Trophoblast cell (in vitro differentiated cells and primary cell): ENCODE measurements around the gene SNAPC2.

Source experiments
- DNase-seq, 2 donors: peaks; one replicate each; pipeline ENCODE4 v3.0.0-alpha.2; 2016
- H2AFZ ChIP-seq: 2 replicates; pipeline ENCODE4 v1.6.1; 2013; ENCODE audit warnings: low read length, moderate library complexity, mild to moderate bottlenecking; ENCODE audit not compliant: insufficient read depth, poor library complexity
- H2AK5ac ChIP-seq: 2 replicates; pipeline ENCODE4 v1.6.1; 2013; ENCODE audit warnings: mild to moderate bottlenecking, low read length
- H2BK120ac ChIP-seq: 2 replicates; pipeline ENCODE4 v1.6.1; 2013; ENCODE audit warnings: low read length, mild to moderate bottlenecking, moderate library complexity; ENCODE audit not compliant: insufficient read depth, poor library complexity
- H2BK12ac ChIP-seq: 2 replicates; pipeline ENCODE4 v1.6.1; 2013; ENCODE audit warnings: mild to moderate bottlenecking, low read length, moderate library complexity
- H2BK5ac ChIP-seq: 2 replicates; pipeline ENCODE4 v1.6.1; 2013; ENCODE audit warnings: low read length, low read depth, moderate library complexity, mild to moderate bottlenecking; ENCODE audit not compliant: poor library complexity
- H3K14ac ChIP-seq: 2 replicates; pipeline ENCODE4 v1.6.1; 2013; ENCODE audit warnings: mild to moderate bottlenecking, low read length
- H3K18ac ChIP-seq: 2 replicates; pipeline ENCODE4 v1.6.1; 2013; ENCODE audit warnings: mild to moderate bottlenecking, low read length
- H3K23ac ChIP-seq: 2 replicates; pipeline ENCODE4 v1.6.1; 2013; ENCODE audit warnings: low read length
- H3K27ac ChIP-seq: 2 replicates; pipeline ENCODE4 v1.5.1; 2013; ENCODE audit warnings: low read depth, mild to moderate bottlenecking, inconsistent platforms, low read length, moderate library complexity
- H3K27me3 ChIP-seq: 2 replicates; pipeline ENCODE4 v1.6.1; 2013; ENCODE audit warnings: inconsistent platforms, mild to moderate bottlenecking, low read length, moderate library complexity; ENCODE audit not compliant: insufficient read depth
- H3K36me3 ChIP-seq, 2 experiments: 1 replicate in 1 of 2; 2 replicates in 1 of 2; pipeline ENCODE4 v1.6.1; 2013; ENCODE audit warnings: low read length in 2 of 2, mild to moderate bottlenecking in 2 of 2, moderate library complexity in 1 of 2; ENCODE audit not compliant: insufficient read depth in 2 of 2, control insufficient read depth in 1 of 2
- H3K4ac ChIP-seq: 2 replicates; pipeline ENCODE4 v1.6.1; 2013; ENCODE audit warnings: low read depth, mild to moderate bottlenecking, low read length, moderate library complexity
- H3K4me1 ChIP-seq, 2 experiments: 1 replicate in 1 of 2; 2 replicates in 1 of 2; pipeline ENCODE4 v1.6.1; 2013; ENCODE audit warnings: low read length in 2 of 2, mild to moderate bottlenecking in 2 of 2, moderate library complexity in 1 of 2; ENCODE audit not compliant: insufficient read depth in 2 of 2, control insufficient read depth in 1 of 2
- H3K4me2 ChIP-seq: 2 replicates; pipeline ENCODE4 v1.6.1; 2013; ENCODE audit warnings: inconsistent platforms, mild to moderate bottlenecking, low read length, moderate library complexity
- H3K4me3 ChIP-seq: 2 replicates; pipeline ENCODE4 v1.5.1; 2013; ENCODE audit warnings: mild to moderate bottlenecking, low read depth, low read length, inconsistent platforms
- H3K79me1 ChIP-seq: one replicate; pipeline ENCODE4 v1.6.1; 2013; ENCODE audit warnings: low read length
- H3K79me2 ChIP-seq: 2 replicates; pipeline ENCODE4 v1.6.1; 2013; ENCODE audit warnings: low read length, mild to moderate bottlenecking; ENCODE audit not compliant: control insufficient read depth, insufficient read depth, poor library complexity
- H3K9ac ChIP-seq: 2 replicates; pipeline ENCODE4 v1.6.1; 2013; ENCODE audit warnings: mild to moderate bottlenecking, low read length
- H3K9me3 ChIP-seq: 2 replicates; pipeline ENCODE4 v1.6.1; 2013; ENCODE audit warnings: low read depth, mild to moderate bottlenecking, control low read depth, inconsistent platforms, low read length; ENCODE audit not compliant: insufficient read depth
- H4K12ac ChIP-seq: 2 replicates; pipeline ENCODE4 v1.6.1; 2013; ENCODE audit warnings: low read depth, mild to moderate bottlenecking, low read length, moderate library complexity
- H4K8ac ChIP-seq: 2 replicates; pipeline ENCODE4 v1.6.1; 2013; ENCODE audit warnings: low read depth, mild to moderate bottlenecking, low read length, moderate library complexity
- H4K91ac ChIP-seq: one replicate; pipeline ENCODE4 v1.6.1; 2013; ENCODE audit warnings: low read depth, mild to moderate bottlenecking, low read length, moderate library complexity
- WGBS: extraction: QIAGEN DNeasy Blood & Tissue Kit; methylation state at CpG from one replicate; pipeline ENCODE4 v1.1.7; 2013; ENCODE audit warnings: missing lambda C conversion rate; ENCODE audit not compliant: insufficient read length, insufficient coverage; ENCODE audit errors: extremely low coverage; 5-methylcytosine and 5-hydroxymethylcytosine counted together

The SNAPC2 gene

GRCh38 chr19:7921967-7922835 lies 2.1 kb downstream of the SNAPC2 start:
- Histone ChIP-seq H3K27ac (no peak overlapping the region), H3K18ac (no peak overlapping the region), H2BK12ac (no peak overlapping the region), H3K4ac (no peak overlapping the region), H3K4me2 (no peak overlapping the region), H3K36me3 (peaks cover 24 to 25% of the 10 kb centered on the region in 2 experiments), H3K4me1 (peaks cover 8 to 19% of the 10 kb centered on the region in 2 experiments), H4K12ac (no peak overlapping the region), H2BK5ac (no peak overlapping the region), H2AFZ (no peak overlapping the region), H3K14ac (no peak overlapping the region), H3K27me3 (peaks cover 12% of the 10 kb centered on the region), H3K4me3 (no peak overlapping the region), H4K91ac (no peak overlapping the region), H3K79me2 (peaks cover 2% of the 10 kb centered on the region), H3K9ac (no peak overlapping the region), H3K23ac (no peak overlapping the region), H3K79me1 (peaks cover 4% of the 10 kb centered on the region), H2AK5ac (no peak overlapping the region), H4K8ac (no peak overlapping the region), H3K9me3 (peaks cover 3% of the 10 kb centered on the region), H2BK120ac (no peak overlapping the region)
- WGBS, result no CpG with 5 or more reads among the region's 31 CpGs
- DNase-seq, result no peak

DNA sequence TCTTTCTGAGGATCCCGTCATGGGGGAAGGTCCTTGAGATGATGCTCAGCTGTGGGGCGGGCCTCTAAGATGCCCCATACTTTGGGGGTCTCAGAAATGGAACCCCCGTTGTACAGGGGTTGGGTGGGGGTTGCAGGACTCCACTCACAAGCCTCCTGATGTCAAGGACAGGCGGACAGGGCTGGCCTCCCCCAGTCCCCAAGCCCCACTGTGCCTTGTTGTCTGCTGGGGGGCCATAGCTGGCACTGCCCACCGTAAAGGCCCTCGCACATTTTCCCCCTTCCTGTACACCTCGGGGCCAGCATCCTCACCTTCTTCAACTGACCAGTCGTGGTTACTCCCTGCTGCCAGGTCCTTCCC lies 2.7 kb downstream of the SNAPC2 start:
- Histone ChIP-seq H3K18ac (no peak overlapping the region), H2AFZ (no peak overlapping the region), H3K23ac (no peak overlapping the region), H3K4ac (no peak overlapping the region), H3K14ac (no peak overlapping the region), H3K4me2 (no peak overlapping the region), H2BK5ac (no peak overlapping the region), H4K8ac (no peak overlapping the region), H2AK5ac (no peak overlapping the region), H3K27me3 (peaks cover 6% of the 10 kb centered on the region), H3K36me3 (peaks cover 24 to 25% of the 10 kb centered on the region in 2 experiments), H3K9me3 (peaks cover 3% of the 10 kb centered on the region), H4K12ac (no peak overlapping the region), H3K79me2 (peaks cover 2% of the 10 kb centered on the region), H3K4me3 (no peak overlapping the region), H3K27ac (no peak overlapping the region), H3K79me1 (peaks cover 4% of the 10 kb centered on the region), H2BK120ac (no peak overlapping the region), H2BK12ac (no peak overlapping the region), H3K9ac (no peak overlapping the region), H4K91ac (no peak overlapping the region), H3K4me1 (peaks cover 8 to 13% of the 10 kb centered on the region in 2 experiments)
- WGBS, result no CpG with 5 or more reads among the region's 8 CpGs
- no peak for DNase-seq

DNA sequence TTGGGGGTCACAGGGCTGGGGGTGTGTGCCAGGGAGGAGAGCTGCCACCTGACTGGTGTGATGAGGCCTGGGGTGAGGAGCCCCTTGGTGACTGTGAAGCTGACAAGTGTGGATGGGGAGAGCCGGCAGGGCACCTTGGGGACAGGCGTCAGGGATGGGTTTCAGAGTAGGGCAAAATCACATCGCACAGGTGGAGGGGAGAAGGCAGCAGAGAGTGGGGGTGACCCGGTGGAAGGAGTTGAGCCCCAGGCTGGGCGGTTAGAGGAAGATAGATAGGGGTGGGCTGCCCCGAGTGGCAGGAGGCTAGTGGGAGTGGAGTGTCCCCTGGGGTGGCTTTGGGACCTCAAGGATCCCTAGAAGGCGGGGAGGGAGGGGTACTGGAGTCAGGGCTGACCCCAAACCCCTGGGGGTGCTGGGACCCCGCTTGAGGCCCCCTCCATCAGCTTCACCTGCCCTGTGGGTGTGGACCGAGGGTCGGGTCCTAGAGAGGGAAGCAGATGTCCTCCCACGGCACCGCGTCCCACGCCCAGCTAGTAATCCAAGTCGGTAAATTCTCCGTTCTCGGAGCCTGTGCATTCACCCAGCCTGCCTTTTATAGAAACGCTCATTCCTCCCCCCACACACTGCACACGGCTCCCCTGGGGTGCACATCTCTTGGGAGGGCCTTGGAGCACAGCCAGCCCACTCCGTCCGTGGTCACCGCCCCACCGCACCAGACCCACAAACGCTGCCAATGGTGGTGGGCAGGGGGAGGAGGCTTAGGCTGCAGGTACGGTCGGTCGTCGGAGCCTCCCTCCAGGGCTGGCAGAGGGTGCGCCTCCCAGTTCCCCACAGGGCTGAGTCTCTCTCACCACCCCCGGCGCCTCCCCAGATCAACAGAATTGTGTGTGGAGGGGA lies 3.4 kb downstream of the SNAPC2 start:
- H3K4me3 ChIP-seq, result no peak overlapping the region
- H2AFZ ChIP-seq, result no peak overlapping the region
- no peak for DNase-seq
- H2BK12ac ChIP-seq, result no peak overlapping the region
- H3K18ac ChIP-seq, result no peak overlapping the region
- H3K79me1 ChIP-seq, result peaks cover 4% of the 10 kb centered on the region
- no peak overlapping the region for H4K8ac ChIP-seq
- H3K4me2 ChIP-seq, result no peak overlapping the region
- H3K9me3 ChIP-seq, result peaks cover 2% of the 10 kb centered on the region
- no peak overlapping the region for H3K4ac ChIP-seq
- H3K27ac ChIP-seq, result no peak overlapping the region
- H2BK5ac ChIP-seq, result no peak overlapping the region
- H3K79me2 ChIP-seq, result peaks cover 2% of the 10 kb centered on the region
- H3K4me1 ChIP-seq, result peaks cover 8 to 13% of the 10 kb centered on the region in 2 experiments
- no CpG with 5 or more reads among the region's 31 CpGs for WGBS
- H3K27me3 ChIP-seq, result peaks cover 2% of the 10 kb centered on the region
- H4K12ac ChIP-seq, result no peak overlapping the region
- H3K36me3 ChIP-seq, result peaks cover 24 to 25% of the 10 kb centered on the region in 2 experiments
- no peak overlapping the region for H2AK5ac ChIP-seq
- H4K91ac ChIP-seq, result no peak overlapping the region
- no peak overlapping the region for H3K9ac ChIP-seq
- no peak overlapping the region for H3K23ac ChIP-seq
- no peak overlapping the region for H2BK120ac ChIP-seq
- H3K14ac ChIP-seq, result no peak overlapping the region

DNA sequence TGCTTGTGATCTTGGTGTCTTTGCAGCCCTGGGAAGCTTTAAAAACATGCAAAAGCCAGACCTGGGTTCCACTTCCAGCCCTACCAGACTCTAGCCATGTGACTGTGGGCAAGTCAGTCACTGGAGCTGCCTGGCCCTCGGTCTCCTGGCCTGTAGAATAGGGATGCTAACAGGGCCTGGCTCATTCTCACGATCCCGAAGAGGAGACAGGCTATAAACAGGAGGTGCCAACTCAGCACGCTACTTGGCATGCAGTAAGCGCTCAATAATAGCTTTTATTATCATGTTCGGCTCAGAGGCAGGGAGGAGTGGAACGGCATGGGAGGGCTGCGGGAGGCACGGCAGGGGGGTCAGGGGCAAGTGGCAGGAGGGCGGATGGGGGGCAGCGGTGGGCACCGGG lies 4.1 kb downstream of the SNAPC2 start:
- H4K8ac ChIP-seq, result no peak overlapping the region
- no peak overlapping the region for H2BK12ac ChIP-seq
- H2AK5ac ChIP-seq, result no peak overlapping the region
- no peak overlapping the region for H3K27ac ChIP-seq
- no peak overlapping the region for H3K4ac ChIP-seq
- peaks cover 24 to 25% of the 10 kb centered on the region in 2 experiments for H3K36me3 ChIP-seq
- no peak overlapping the region for H2AFZ ChIP-seq
- H3K9me3 ChIP-seq, result no peaks in the 10 kb centered on the region
- H4K91ac ChIP-seq, result no peak overlapping the region
- H3K4me2 ChIP-seq, result no peak overlapping the region
- H3K27me3 ChIP-seq, result no peaks in the 10 kb centered on the region
- H3K14ac ChIP-seq, result no peak overlapping the region
- no peak overlapping the region for H3K23ac ChIP-seq
- peaks cover 12 to 17% of the 10 kb centered on the region in 2 experiments for H3K4me1 ChIP-seq
- no CpG with 5 or more reads among the region's 12 CpGs for WGBS
- no peak overlapping the region for H3K4me3 ChIP-seq
- DNase-seq, result no peak
- H3K18ac ChIP-seq, result no peak overlapping the region
- peaks cover 4% of the 10 kb centered on the region for H3K79me1 ChIP-seq
- no peak overlapping the region for H4K12ac ChIP-seq
- H2BK120ac ChIP-seq, result no peak overlapping the region
- H3K79me2 ChIP-seq, result peaks cover 2% of the 10 kb centered on the region
- no peak overlapping the region for H3K9ac ChIP-seq
- no peak overlapping the region for H2BK5ac ChIP-seq
